Effector memory CD8-positive, alpha-beta T cell (primary cell): ENCODE results near the gene INAVA.
A peak's percentile ranks its signal among the peaks of the same experiment; 100 is the strongest.

Experiments used
- ATAC-seq: fragments of 150-1000 bp; cut with Tn5 transposase; replicated peaks from 2 replicates; pipeline ENCODE4 v1.10.0; 2021; ENCODE audit warnings: mild to moderate bottlenecking, moderate library complexity
- DNase-seq, 3 experiments: peaks; one replicate each; pipeline ENCODE4 v3.0.0; 2021
- H3K27ac Mint-ChIP-seq, 2 donors: one replicate each; pipeline ENCODE4 v1.8.0; 2022; ENCODE audit warnings: mild to moderate bottlenecking in 2 of 2, mixed read lengths in 2 of 2, moderate library complexity in 2 of 2
- H3K27me3 Mint-ChIP-seq, 2 donors: one replicate each; pipeline ENCODE4 v1.8.0; 2022; ENCODE audit warnings: mixed read lengths in 2 of 2
- H3K36me3 Mint-ChIP-seq: one replicate; pipeline ENCODE4 v1.8.0; 2022; ENCODE audit warnings: mild to moderate bottlenecking, moderate library complexity, mixed read lengths; ENCODE audit not compliant: insufficient read depth
- H3K4me1 Mint-ChIP-seq, 2 donors: one replicate each; pipeline ENCODE4 v1.8.0; 2022; ENCODE audit warnings: low read depth in 2 of 2, mixed read lengths in 2 of 2
- H3K4me3 Mint-ChIP-seq, 2 donors: one replicate each; pipeline ENCODE4 v1.8.0; 2022; ENCODE audit warnings: mild to moderate bottlenecking in 2 of 2, mixed read lengths in 2 of 2, moderate library complexity in 2 of 2
- H3K9me3 Mint-ChIP-seq, 2 donors: one replicate each; pipeline ENCODE4 v1.8.0; 2022; ENCODE audit warnings: mixed read lengths in 2 of 2

The INAVA gene

GRCh38 chr1:200895801-200896530 is 1.3 kb downstream of the INAVA start:
- no peaks in the 10 kb centered on the region for H3K9me3 Mint-ChIP-seq
- H3K4me3 Mint-ChIP-seq = no peak overlapping the region
- H3K27me3 Mint-ChIP-seq = peaks cover 11 to 68% of the 10 kb centered on the region in 2 donors
- DNase-seq = no peak
- no peaks in the 10 kb centered on the region for H3K36me3 Mint-ChIP-seq
- H3K4me1 Mint-ChIP-seq = peaks cover 8 to 15% of the 10 kb centered on the region in 2 donors
- H3K27ac Mint-ChIP-seq = no peak overlapping the region
- no peak for ATAC-seq

GRCh38 chr1:200896531-200897196 is 2.0 kb downstream of the INAVA start:
- no peak for ATAC-seq
- no peak overlapping the region for H3K27ac Mint-ChIP-seq
- no peaks in the 10 kb centered on the region for H3K9me3 Mint-ChIP-seq
- H3K27me3 Mint-ChIP-seq = peaks cover 11 to 71% of the 10 kb centered on the region in 2 donors
- H3K36me3 Mint-ChIP-seq = no peaks in the 10 kb centered on the region
- DNase-seq = no peak
- peaks cover 4 to 11% of the 10 kb centered on the region in 2 donors for H3K4me1 Mint-ChIP-seq
- no peak overlapping the region for H3K4me3 Mint-ChIP-seq

GRCh38 chr1:200897259-200897658 is 2.6 kb downstream of the INAVA start:
- no peak for DNase-seq
- H3K9me3 Mint-ChIP-seq = no peaks in the 10 kb centered on the region
- H3K27ac Mint-ChIP-seq = no peak overlapping the region
- H3K4me3 Mint-ChIP-seq = no peak overlapping the region
- H3K36me3 Mint-ChIP-seq = no peaks in the 10 kb centered on the region
- peaks cover 11 to 71% of the 10 kb centered on the region in 2 donors for H3K27me3 Mint-ChIP-seq
- ATAC-seq = no peak
- H3K4me1 Mint-ChIP-seq = peaks cover 0 to 10% of the 10 kb centered on the region in 2 donors

GRCh38 chr1:200899015-200899386 is 4.3 kb downstream of the INAVA start:
- no peak overlapping the region for H3K27ac Mint-ChIP-seq
- H3K9me3 Mint-ChIP-seq = no peaks in the 10 kb centered on the region

GRCh38 chr1:200899451-200899915 is 4.8 kb downstream of the INAVA start:
- peaks cover 0 to 56% of the 10 kb centered on the region in 2 donors for H3K27me3 Mint-ChIP-seq
- no peaks in the 10 kb centered on the region for H3K9me3 Mint-ChIP-seq
- no peak for ATAC-seq
- H3K4me1 Mint-ChIP-seq = peaks cover 0 to 10% of the 10 kb centered on the region in 2 donors
- DNase-seq = no peak
- no peaks in the 10 kb centered on the region for H3K36me3 Mint-ChIP-seq
- H3K27ac Mint-ChIP-seq = no peak overlapping the region
- no peak overlapping the region for H3K4me3 Mint-ChIP-seq

More at GRCh38 chr1:200899015-200899386, 4.3 kb downstream of the INAVA start:
- Mint-ChIP-seq H3K4me1 (peaks cover 0 to 10% of the 10 kb centered on the region in 2 donors), H3K27me3 (peaks cover 2 to 61% of the 10 kb centered on the region in 2 donors), H3K4me3 (no peak overlapping the region), H3K36me3 (no peaks in the 10 kb centered on the region)
- ATAC-seq (no peak), DNase-seq (no peak)

GRCh38 chr1:200899954-200900867 is 5.5 kb downstream of the INAVA start:
- Mint-ChIP-seq H3K27ac (no peak overlapping the region), H3K4me3 (no peak overlapping the region), H3K4me1 (peaks cover under 1 to 11% of the 10 kb centered on the region in 2 donors), H3K27me3 (peaks cover 0 to 51% of the 10 kb centered on the region in 2 donors), H3K9me3 (no peaks in the 10 kb centered on the region), H3K36me3 (no peaks in the 10 kb centered on the region)
- ATAC-seq = no peak
- no peak for DNase-seq

GRCh38 chr1:200900877-200901276 is 6.2 kb downstream of the INAVA start:
- peaks cover 6 to 12% of the 10 kb centered on the region in 2 donors for H3K4me1 Mint-ChIP-seq
- H3K36me3 Mint-ChIP-seq = no peaks in the 10 kb centered on the region
- peaks cover 0 to 51% of the 10 kb centered on the region in 2 donors for H3K27me3 Mint-ChIP-seq
- no peak overlapping the region for H3K4me3 Mint-ChIP-seq
- no peak for ATAC-seq
- H3K9me3 Mint-ChIP-seq = no peaks in the 10 kb centered on the region
- DNase-seq = no peak
- no peak overlapping the region for H3K27ac Mint-ChIP-seq

GRCh38 chr1:200901350-200901749 is 6.7 kb downstream of the INAVA start:
- no peaks in the 10 kb centered on the region for H3K9me3 Mint-ChIP-seq
- DNase-seq (no peak), ATAC-seq (no peak)
- H3K4me1 Mint-ChIP-seq = peaks cover 9 to 14% of the 10 kb centered on the region in 2 donors
- no peaks in the 10 kb centered on the region for H3K36me3 Mint-ChIP-seq
- H3K27me3 Mint-ChIP-seq = peaks cover 0 to 51% of the 10 kb centered on the region in 2 donors
- H3K27ac Mint-ChIP-seq = no peak overlapping the region
- H3K4me3 Mint-ChIP-seq = no peak overlapping the region

- Mint-ChIP-seq H3K36me3 (no peaks in the 10 kb centered on the region), H3K9me3 (no peaks in the 10 kb centered on the region)
Measured at GRCh38 chr1:200901796-200902444, 7.2 kb downstream of the INAVA start.

GRCh38 chr1:200903793-200904192 is 9.1 kb downstream of the INAVA start:
- ATAC-seq = peak; percentile 14

More at GRCh38 chr1:200901796-200902444, 7.2 kb downstream of the INAVA start:
- peaks cover 9 to 14% of the 10 kb centered on the region in 2 donors for H3K4me1 Mint-ChIP-seq
- H3K27ac Mint-ChIP-seq = no peak overlapping the region
- no peak for DNase-seq
- no peak overlapping the region for H3K4me3 Mint-ChIP-seq
- no peak for ATAC-seq
- H3K27me3 Mint-ChIP-seq = peaks cover 0 to 51% of the 10 kb centered on the region in 2 donors

GRCh38 chr1:200904772-200905171 is 10.1 kb downstream of the INAVA start:
- Mint-ChIP-seq H3K9me3 (no peaks in the 10 kb centered on the region), H3K27me3 (peaks cover 10 to 56% of the 10 kb centered on the region in 2 donors)
- no peak for ATAC-seq

More at GRCh38 chr1:200903793-200904192, 9.1 kb downstream of the INAVA start:
- peaks cover 9 to 16% of the 10 kb centered on the region in 2 donors for H3K4me1 Mint-ChIP-seq
- H3K4me3 Mint-ChIP-seq = no peak overlapping the region
- no peaks in the 10 kb centered on the region for H3K9me3 Mint-ChIP-seq
- peaks cover 10 to 53% of the 10 kb centered on the region in 2 donors for H3K27me3 Mint-ChIP-seq
- H3K27ac Mint-ChIP-seq = no peak overlapping the region
- no peak for DNase-seq
- H3K36me3 Mint-ChIP-seq = no peaks in the 10 kb centered on the region

GRCh38 chr1:200905411-200906052 is 10.8 kb downstream of the INAVA start:
- no peaks in the 10 kb centered on the region for H3K9me3 Mint-ChIP-seq
- ATAC-seq (peak; percentile 98), DNase-seq (peak; percentile 46 to 57 (median 54))
- H3K4me1 Mint-ChIP-seq = peaks cover 9 to 13% of the 10 kb centered on the region in 2 donors
- H3K27me3 Mint-ChIP-seq = peaks cover 10 to 48% of the 10 kb centered on the region in 2 donors
- H3K27ac Mint-ChIP-seq = peak overlapping the region; percentile 16 to 38
- no peaks in the 10 kb centered on the region for H3K36me3 Mint-ChIP-seq
- peak overlapping the region; percentile 6 to 7 for H3K4me3 Mint-ChIP-seq

More at GRCh38 chr1:200904772-200905171, 10.1 kb downstream of the INAVA start:
- Mint-ChIP-seq H3K4me1 (peaks cover 9 to 13% of the 10 kb centered on the region in 2 donors), H3K36me3 (no peaks in the 10 kb centered on the region), H3K27ac (no peak overlapping the region), H3K4me3 (no peak overlapping the region)
- DNase-seq = no peak
